NCI-H2081 treated with DMSO at 0.1 percent for 48 hours (cell line): ENCODE measurements around the gene EZR.

Experiments
- DNase-seq: peaks from one replicate; lab custom pipeline; 2025; lab: John Stamatoyannopoulos, UW

EZR gene

DNA sequence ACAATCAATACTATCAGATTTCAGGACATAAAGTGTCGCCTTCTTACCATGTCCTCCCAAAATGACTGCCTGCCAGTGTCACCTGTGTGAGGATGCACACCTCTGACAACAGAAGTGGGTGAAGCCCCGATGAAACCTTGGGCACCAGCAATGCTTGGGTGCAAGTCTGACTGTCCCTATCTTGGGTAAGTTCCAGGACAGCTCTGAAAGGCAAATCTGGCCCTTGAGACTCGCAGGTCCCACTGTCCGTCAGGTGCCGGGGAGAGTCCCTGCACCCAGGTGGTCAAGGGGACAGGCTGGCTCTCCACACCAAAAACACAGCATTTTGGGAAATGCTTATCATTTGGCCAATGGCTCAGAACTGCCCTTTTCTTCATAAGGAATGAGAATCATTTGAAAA is 43.3 kb downstream of the EZR start:
- DNase-seq, result no peak

DNA sequence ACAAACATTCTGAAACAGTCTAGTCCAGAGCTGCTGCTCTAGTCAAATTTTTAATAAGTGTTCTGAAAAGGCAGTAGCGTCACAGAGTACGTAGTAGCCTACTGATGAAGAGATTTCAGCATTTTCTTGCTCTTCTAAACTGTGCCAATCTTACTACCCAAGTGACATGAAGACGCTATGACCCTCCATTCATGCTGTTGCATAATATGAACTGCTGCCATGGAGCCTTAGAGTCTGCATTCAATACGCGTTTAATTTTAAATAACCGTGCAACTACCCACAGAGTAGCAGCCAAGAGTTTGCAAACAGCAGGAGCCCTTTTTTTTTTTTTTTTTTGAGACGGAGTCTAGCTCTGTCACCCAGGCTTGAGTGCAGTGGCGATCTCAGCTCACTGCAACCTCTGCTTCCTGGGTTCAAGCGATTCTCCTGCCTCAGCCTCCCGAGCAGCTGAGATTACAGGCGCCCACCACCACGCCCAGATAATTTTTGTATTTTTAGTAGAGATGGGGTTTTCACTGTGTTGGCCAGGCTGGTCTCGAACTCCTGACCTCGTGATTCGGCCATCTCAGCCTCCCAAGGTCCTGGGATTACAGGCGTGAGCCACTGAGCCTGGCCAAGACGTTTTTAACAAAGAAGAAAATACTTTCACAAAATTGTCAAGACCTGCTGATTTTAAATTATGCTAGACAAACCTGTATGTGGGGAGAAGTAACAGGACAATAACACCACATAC is 44.3 kb downstream of the EZR start:
- DNase-seq, result no peak

DNA sequence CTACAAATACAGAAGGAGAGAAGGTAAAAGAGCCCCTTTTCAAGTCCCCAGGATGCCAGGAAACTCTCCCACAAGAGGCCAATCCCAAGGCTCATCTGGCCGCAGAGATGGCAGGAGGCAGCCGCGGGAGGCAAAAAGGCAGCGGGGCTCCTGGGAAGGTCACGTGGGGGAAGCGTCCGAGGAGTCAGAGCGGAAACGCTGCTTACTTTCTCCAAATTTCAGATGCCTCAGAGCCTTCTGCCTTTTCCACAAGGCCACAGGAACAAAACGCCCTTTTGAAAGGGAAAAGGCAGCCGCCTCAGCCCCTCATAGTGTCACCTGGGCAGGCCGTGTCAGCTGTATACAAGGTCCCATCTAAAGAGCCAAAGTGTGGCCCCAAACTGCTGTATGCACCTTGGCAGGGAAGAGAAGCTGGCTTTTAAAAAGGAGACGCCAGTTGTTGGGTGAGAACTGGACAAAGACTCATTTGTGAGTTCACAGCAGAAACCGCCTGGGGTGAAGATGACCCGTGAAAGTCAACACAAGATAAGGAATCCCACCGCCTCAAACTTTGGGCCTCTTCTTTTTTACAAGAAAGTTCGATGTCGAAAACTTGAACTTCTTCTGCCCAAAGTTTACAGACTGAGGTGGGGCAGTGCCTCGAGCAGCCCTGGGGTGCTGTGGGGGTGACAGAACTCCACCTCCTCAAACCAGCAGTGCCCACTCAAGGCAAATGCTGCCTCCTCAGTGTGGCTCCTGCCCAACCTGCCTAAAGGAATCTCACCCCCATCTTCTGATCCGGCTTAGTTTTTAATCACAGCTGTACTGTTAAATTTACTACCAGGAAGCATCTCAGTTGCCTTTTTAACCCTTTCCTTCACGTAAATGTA is 45.4 kb downstream of the EZR start:
- no peak for DNase-seq

DNA sequence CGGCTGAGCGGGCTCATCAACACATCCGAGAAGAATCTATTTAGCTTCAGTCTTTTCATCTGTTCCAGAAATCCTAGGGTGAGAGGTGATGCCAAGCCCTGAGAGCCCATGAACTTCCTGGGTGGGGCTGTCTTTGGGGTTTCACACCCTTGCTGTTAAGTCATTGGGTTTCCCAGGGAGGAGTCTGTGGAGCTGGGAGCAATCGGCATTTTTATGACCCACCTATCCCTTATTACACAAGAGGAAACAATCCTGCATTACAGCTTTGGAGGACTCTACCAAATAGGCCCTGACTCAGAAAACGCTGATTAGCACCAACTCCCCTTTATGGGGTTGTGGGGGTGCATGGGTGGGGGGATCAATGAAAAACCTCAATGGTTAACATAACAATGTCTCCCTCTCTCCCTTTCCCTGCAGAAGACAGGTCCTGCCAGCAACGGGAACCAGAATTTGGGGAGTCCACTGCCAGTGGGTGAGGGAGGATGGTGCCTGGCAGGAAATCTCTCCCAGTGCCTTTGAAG is 46.3 kb downstream of the EZR start:
- DNase-seq, result no peak

DNA sequence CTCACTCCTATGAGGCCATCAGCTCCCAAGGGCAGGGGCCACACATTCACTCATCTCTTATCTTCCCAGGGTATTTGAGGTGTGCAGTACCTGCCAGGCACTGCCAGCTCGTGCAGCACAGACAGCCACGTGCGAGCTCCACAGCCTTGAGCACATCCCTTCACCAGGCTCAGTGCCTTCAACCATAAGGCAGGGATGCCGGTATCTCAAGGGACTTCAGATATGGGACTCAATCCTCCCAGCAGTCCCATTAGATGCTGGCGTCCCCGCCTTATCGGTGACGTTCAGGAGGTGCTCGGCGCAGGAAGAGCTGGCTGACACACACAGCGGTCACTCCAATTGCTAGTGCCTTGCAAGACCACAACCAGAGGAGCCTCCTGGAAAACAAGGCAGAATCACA is 47.0 kb downstream of the EZR start:
- DNase-seq, result no peak

DNA sequence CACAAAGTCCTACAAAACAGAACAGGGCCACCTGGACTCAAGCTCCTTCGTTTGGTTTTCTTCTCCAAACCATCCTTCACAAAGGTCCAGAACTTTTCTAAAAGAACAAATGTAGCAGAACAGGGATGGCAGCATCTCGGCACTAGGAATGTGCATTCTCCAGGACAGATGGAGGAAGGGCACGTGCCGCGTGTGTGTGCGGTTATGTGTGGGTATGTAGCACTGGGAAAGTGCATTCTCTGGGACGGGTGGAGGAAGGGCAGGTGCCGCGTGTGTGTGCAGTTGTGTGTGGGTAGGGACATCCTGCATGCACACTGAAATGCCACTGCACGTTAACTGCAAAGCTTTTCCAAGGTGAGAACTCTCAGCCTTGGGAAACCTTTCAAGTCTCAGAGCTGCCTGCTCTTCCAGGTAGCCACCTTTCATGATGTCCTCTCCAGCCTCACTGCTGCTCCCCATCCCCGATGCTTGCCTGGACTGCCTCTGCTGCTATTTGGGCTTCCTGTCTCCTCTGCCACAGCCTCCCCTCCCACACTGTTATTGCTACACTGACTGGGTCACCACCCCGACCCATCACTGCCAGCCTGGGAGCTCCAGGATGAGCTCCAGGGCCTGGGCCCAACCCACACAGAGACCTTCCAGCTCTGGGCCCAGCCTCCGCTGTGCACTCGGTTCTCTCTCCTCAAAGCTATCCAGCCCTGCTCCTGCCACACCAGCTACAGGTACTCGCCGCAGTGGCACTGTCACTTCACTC is 47.6 kb downstream of the EZR start:
- no peak for DNase-seq

DNA sequence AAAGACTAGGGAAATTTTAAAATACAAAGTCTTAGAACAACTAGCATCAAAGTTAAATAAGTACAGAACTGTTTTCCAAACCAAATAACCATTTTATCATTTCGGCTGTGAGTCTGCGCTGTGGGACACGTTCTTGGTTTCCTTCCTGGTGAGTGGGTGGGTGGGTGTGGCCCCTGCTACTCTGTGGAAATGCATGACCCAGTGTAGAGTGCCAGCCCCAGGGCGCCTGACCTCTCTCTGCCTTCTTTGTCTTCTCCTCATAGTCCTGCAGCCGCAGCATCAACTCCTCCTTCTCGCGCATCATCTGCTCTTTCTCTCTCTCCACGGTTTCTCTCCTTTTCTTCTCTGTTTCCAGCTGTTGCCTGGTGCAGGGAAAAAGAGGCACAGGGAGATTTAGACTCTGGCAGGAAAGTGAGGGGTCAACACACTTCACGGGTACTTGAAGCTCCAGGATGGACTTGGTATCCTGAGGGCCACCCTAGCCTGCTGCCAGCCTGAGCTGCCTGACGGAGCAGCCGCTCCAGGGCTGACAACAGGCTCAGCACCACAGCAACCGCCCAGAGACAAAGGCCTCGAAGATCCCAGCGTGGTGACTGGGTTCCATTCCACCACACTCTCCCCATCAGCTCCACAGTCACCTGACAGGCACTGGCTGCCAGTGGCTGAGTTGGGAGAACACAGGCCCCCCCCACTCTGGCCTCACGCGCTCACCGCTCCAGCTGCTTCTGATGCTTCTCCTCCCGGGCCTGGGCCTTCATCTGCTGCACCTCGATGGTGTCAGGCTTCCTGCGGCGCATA is 48.4 kb downstream of the EZR start:
- DNase-seq, result no peak

DNA sequence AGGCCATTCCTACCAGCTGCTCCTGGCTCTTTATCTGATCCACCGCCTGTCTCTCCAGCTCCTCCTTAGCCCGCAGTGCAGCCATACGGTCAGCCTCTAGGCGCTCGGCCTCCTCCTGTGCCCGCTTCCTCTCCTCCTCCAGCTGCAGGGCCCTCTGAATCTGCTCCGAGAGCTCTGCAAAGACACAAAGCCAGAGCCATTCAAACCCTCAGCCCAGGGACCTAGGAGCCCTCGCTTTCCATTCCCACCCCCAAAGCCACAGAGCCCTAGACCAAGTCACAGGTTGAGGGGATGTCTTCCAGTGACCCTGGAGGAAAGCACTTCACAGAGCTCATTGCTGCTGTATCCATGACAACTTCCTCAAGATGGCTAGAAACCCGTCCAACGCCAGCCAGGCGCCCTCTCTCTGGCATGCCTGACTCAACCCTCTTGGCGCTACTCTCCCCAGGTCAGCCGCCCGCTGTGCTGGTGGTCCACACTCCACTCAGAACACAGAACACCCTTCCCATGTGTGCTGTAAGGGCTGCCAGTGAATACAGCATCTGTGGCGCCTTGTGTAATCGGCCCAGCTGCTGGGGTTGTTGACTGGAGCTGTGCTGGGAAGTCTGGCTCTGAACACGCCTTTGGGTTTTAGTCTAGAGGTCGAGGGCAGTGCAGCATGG is 49.3 kb downstream of the EZR start:
- DNase-seq, result no peak

DNA sequence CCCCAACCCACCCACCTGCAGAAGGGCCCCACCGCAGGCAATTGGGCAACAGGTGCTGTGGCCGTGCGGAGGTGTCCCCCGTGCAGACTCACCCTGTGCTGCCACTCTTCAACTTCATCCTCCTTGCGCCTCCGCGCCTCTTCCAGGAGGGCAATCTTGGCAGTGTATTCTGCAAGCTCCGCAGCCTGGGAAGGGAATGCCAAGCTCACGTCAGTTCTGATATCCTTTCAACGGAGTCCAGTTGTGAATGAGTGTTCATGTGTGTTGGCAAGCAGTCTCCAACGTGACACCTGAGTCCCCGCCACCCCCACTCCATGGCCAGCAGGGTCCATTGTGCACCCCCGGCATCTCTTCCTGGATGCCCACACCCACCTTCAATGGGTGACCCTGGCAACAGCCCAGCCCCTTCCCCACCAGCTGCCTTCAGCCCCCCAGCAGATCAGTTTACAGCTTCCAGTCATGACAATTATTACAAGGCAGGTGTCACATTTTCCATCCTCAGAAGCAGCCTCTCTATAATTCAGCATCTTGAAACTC is 49.9 kb downstream of the EZR start:
- DNase-seq, result no peak

DNA sequence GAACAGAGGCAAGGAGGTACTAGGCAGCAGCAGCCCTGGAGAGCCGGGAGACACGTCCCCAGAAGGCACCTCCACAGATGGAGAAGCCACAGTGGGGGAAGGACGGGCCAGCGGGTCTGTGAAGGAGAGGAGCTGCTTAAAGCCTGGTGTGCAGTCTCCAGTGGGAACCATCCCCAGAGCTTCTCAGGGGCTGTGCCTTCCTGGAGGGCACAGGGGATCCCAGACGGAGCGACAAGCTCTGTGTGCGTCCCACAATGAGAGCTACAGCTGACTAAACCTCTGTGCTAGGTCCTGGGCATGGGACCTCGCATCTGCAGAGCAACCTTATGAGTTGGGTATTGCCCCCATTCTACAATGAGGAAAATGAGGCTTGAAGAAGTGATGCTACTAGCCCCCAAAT is 50.7 kb downstream of the EZR start:
- DNase-seq, result no peak

DNA sequence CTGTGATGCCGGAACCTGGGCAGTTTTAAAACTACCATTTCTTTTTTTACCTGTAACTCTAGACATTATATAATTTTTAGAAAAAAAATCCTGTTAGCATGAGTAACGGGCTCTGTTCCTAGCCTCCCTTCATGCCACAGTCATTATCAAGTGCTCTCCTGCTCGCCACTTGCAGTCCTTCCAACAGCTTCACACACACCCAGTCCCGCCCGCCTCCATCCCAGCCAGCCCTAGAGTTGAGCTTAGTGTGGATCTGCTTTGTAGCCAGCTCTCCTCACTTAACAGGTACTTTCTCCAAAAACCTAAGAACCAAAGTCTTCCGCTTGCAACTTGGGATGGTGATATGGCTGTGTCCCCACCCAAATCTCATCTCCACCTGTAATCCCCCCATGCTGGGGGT is 51.5 kb downstream of the EZR start:
- no peak for DNase-seq

DNA sequence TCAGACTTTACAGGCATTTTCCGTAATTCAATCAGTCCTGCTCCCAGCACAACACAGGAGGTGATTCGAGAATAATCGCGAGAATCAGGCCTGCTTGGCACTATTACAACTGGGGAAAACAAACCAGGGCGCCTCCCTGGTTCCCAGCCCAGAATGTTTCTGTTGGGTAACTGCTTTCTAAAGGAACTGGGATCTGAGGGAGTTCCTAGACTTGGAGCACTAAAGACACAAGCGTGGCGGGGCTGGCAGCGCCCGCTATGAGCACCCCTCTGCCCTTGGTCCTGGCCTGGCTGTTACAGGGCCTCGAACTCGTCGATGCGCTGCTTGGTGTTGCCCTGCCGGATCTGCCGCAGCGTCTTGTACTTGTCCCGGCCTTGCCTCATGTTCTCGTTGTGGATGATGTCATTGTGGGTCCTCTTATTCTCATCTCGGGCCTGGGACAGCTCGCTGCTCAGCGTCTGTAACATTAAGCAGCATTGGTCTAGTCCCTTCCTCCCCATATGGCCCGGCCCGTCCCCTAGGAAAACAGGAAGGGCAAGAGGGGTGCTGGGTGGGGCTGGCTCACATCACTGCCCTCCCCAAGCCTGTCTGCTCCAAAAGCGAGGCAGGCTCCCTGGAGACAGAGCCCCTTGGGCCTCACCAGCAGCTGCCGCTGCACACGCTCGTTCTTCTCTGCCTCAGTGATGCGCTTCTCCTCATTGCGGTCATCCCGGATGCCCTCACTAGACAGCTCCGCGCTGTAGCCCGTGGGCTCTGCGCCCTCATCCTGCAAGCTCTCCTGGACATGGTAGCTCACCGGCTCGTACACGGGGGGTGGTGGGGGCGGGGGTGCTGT is 52.3 kb downstream of the EZR start:
- DNase-seq, result no peak

DNA sequence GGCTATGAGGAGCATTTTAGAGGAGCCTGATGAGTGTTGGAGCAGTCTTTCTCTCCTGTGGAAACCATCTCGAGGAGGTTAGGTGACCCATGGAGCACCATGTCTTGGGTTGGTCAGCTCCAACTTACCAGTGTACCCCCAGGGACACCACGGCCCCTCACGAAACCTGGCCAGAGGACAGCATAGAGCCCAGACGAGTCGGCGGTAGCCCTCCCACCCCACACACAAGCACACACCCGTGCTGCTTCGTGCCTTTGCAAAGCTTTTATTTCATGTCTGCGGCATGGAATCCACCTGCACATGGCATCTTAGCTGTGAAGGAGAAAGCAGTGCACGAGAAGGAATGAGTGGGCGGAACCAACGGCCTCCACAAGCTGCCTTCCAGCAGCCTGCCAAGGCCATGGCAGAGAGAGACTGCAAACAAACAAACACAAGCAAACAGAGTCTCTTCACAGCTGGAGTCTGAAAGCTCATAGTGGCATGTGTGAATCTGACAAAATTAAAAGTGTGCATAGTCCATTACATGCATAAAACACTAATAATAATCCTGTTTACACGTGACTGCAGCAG is 53.6 kb downstream of the EZR start:
- DNase-seq, result no peak

DNA sequence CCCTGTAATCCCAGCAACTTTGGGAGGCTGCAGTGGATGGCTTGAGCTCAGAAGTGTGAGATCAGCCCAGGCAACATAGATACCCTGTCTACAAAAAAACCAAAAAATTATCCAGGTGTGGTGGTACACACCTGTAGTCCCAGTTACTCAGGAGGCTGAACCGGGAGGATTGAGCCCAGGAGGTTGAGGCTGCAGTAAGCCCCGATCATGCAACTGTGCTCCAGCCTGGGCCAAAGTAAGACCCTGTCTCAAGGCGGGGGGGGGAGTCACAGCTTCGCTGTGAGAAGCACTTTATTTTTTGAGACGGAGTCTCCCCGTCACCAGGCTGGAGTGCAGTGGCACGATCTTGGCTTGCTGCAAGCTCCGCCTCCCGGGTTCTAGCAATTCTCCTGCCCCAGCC is 54.2 kb downstream of the EZR start:
- no peak for DNase-seq

DNA sequence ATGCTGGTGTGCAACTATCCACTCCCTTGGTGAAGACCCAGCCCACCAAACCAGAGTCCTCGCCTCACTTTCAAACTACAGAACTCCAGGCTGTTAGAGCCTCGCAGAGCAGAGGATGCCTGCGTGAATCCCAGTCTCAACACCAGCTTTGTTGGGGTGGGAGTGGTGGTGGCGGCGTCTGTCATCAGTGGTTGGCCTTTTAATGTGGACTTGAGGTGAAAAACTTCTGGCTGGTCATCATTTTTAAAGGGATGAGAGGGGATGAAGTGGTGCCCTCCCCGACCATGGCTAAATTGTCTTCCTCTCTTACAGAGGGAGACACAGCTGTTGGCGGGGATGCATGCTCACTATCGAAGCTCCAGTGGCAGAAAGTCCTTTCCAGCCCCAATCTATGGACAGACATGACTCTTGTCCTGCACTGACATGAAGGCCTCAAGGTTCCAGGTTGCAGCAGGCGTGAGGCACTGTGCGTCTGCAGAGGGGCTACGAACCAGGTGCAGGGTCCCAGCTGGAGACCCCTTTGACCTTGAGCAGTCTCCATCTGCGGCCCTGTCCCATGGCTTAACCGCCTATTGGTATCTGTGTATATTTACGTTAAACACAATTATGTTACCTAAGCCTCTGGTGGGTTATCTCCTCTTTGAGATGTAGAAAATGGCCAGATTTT is 54.9 kb downstream of the EZR start:
- no peak for DNase-seq

DNA sequence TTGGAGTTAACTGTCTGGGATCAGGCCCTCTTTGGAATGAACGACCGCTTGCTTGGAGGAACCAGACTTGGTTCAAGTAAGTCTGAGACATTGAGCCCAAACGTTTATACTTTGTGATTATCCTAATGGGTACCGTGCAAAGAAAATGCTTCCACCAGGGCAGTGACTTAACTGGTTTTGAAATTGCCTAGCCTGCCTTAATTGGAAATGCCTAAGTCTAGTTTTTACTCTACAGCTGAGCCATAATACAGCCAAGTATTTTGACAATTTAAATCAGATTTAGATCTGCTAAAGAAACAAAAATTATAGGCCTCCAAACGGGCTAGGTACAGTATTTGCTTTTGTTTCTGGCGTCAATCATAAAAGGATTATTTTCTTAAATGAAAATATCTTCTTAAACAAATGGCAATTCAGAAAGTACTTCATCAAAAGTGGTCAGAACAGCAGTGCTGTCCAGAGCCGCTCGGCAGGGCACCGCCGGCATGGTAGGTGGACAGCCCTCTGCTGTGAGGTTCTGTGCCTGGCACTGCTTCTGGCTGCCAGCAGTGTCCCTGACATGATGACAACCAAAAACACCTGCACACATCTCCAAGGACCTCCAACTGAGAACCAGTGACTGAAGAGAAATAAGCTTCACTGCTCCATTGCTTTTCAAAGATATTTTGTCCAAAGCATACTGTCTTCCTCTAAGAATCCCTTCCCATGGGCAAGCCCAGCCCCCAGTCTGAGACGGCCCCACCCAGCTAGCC is 55.6 kb downstream of the EZR start:
- DNase-seq, result no peak

DNA sequence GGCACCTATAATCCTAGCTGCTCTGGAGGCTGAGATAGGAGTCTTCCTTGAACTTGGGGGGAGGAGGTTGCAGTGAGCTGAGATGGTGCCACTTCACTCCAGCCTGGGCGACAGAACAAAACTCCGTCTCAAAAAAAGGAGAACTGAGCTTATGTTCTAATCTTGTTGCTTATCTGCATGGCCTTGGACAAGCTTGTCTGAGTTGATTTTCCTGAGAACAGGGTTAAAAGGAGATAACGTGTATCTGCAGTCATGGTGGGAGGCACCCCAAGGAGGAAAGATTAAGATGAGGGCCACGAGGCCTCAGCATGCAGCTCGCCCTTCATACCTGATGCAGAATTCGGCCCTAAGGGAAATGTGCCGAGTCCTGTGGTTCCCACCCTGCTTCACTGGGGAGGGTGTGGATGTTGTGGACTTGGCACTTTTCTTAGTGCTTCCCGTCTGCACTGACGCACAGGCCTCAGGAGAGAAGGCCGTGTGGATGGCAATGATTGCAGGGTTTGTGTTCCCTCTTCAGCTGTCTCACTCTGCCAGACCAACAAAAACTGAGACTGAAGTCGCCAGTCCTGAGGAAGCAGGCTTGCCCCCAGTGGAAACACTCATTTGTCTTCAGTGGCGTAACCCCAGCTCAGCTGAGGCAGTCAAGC is 56.3 kb downstream of the EZR start:
- DNase-seq, result no peak

DNA sequence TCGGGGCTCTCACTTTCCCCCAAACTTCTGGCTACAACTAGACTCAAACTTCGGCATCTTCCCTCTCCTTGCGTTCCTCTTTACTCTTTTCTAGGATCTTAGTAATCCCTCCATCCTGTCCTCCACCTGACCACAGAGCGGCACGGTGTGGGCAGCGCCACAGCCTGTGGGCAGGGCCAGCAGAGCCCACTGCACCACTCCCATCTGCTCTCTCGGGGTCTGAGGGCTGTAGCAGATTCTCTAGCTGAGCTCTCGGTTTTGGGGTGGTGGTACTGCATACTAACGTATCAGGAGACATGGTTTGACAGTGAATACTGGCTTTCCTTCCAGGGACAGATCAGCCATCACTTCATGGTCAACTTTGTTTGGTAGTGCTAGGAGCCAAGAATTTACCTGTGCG is 57.4 kb downstream of the EZR start:
- DNase-seq, result no peak
